DMS153 treated with DMSO at 0.1 percent for 48 hours (cell line): ENCODE measurements around the gene BID.

Source experiments
- DNase-seq: peaks from one replicate; lab custom pipeline; 2025; ENCODE audit not compliant: unreplicated experiment; lab: John Stamatoyannopoulos, UW

Gene BID

DNA sequence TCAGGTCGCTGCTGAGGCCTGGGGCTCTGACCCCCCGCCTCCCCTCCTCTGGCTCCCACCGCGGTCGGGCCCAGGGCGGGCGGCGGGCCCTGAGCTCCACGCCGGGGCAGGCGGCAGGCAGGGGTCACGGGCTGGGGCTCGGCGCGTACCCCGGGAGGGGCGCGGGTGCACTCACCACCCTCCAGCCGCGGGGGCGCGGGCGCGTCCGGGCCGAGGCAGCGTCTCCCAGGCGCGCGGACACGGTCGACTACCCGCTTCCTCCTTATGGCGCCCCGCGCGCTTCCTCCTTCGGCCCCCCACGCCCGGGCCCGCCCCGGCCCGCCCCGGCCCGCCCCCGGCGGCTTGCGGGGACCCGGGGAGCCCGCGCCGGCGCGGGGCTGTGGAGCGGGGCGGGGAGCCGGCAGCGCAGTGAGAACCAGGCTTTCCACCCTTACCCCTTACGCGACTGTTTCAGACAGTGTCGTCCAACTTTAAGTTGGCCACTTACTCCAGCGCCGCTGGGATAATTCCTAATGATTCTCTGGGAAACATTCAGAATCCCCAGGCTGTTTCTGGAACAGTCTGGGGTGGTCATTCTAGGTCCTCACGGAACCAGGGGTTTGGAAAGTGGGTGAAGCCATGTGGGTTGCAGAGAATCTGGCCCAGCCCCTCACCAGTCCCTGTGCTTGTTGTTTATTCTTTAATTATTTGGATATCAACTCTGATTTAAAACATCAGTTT lies at the start of gene BID:
BID (minus strand) TSS at position 264 of the 720 bp plus-strand sequence. CDS start 24,353 bp downstream, outside the sequence.
- DNase-seq, result no peak

DNA sequence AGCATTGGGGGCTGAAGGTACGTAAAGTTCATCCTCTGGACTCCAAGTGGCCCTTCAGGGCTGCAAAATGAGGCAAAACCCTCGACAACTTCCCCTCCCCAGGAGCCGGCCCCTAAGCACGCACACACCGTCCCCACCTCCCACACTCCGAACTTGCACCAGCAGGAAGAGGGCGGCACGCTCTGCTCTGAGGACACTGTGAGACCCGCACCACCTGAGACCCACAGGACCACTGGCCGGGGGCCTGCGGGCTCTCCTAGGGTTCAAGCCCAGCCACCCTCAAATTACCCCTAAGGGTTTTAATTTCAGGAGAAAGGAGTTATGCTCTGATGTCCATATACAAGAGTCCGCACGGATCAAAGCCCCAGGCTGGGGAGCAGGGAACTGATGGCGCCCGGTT lies 49.7 kb upstream of the BID start:
- no peak for DNase-seq

DNA sequence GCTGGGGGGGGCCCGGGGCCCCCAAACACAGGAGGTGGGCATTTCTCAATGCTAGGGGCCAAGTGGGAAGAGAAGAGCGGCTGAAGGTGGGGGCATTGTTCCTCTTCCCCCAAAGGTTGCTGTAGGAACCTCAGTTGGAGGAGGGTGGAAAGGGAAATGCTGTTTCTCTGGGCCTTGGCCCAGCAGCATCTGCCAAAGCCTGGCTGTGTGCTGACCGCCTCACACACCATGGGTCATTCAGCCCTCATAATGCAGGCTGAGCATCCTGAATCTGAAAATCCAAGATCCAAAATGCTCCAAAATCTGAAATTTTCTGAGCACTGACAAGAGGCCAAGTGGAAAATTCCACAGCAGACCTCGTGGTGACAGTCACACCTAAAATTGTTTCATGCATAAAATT lies 49.0 kb upstream of the BID start:
- no peak for DNase-seq

DNA sequence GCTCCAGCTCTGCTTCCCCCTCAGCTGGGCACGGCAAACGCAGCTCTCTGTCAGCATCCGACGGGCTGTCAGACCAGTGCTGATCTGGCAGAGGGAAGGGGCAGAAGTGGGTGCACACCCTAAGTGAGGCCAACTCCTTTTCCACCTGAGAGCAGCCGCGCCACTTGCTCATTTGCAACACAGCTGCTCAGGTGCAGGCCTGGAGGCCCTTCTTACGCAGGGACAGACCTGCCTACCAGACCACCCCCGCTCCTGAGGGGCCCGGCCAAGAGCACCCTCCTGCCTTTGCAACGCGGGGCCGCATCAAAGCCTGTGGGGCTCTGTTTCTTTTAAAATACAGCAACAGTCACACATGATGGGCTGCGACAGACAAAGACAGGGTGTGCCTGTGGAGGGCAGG lies 47.8 kb upstream of the BID start:
- no peak for DNase-seq

DNA sequence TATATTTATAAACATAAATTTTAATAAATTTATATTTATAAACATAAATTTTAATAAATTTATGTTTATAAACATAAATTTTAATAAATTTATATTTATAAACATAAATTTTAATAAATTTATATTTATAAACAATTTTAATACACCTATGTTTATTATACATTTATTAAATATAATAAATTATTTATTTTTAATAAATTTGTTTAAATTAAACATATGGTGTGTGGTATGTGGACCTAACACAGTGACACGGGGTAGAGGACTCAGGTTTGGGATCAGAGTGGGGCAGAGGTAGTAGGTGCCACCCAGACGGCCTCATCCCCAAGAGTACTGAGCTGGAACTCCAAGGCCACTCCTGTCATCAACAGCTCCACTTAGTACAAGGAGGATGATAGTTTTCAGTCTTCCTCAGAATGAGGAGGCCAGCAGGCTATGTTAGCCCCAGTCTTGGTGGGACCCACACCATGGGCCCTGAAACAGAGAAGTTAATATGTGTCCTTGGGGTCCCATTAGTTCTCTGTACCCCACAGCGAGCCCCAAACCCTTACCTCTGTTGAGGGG lies 46.7 kb upstream of the BID start:
- DNase-seq, result no peak

DNA sequence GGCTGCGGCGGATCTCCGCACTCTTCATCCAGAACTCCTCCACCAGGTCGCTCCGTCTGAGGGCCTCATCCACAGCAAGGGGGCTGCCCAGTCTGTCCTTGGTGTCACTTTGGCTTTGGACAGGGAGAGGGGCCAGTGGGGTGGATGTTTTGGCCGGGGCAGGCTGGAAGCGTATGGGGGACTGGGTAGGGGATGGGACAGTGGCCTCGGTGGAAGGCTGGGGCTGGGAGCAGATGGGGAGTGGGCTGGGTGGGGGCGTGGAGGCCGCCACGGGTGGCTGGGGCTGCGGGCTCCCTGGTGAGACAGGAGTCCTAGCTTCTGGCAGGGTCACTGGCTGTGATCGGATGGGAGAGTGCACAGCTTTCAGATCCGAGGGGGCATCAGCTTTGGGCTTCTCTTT lies 44.4 kb upstream of the BID start:
- DNase-seq, result no peak

DNA sequence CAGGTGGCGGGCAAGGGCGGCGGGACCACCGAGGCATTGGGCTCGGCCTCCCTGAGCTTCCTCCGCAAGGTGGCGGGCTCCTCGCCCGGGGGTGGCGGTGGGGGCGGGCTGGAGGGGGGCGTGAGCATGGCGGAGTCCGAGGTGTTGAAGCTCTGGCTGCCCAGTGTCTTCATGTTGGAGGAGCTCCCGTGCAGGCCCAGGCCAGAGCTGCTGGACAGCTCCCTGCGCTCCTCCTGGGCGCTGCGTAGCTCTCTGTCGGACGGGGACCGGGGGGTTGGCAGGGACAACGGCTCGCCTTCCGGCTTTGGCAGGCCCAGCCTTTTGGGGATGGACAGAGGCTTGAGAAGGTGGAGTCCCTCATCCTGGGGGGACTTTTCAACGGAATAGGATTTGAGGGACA lies 43.9 kb upstream of the BID start:
- DNase-seq, result no peak

DNA sequence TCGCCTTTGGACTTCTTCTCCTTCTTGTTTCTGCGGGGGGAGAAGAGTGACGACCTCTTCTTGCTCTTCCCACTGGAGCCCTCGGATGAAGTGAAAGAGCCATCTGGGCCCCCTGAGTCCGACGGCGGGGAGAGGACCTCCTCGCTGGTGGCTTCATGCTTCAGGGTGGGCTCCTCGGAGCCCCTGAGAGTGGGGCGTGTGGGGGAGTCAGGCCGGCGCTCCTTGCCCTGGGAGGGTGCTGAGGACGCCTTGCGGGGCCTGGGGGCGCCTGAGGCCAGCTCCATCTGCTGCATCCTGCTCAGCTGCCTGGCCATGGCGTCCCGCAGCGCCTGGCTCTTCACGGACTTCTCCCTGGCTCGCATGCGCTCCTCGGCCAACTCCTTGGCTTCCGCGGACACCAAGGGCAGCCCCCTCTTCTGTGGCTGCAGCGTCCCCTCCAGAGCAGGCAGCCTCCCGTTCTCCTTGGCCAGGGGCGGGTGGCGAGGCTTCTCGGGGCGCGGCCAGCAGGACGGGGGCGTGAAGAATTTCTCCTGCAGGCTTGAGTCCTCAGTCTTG lies 43.3 kb upstream of the BID start:
- no peak for DNase-seq

GRCh38 chr22:17817079-17817478 lies 42.8 kb upstream of the BID start:
- DNase-seq, result no peak

DNA sequence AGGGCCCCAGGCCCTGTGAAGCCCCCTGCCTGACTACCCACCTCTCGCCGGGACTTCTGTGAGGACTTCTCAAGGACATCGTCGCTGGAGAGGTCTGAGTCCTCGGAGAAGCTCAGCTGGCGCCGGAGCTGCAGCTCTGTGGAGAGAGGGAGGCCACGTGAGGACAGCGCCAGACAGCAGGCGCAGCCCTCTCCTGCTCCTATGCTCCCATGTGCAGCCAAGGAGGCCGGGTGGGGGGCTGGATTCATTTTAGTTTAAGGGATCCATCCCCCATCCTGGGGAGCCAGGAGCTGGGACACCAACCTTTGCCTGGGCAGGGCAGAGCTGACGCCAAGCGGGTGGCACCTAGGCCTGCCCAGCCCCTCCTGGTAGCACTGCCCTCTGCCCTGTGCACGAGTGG lies 42.4 kb upstream of the BID start:
- DNase-seq, result no peak

DNA sequence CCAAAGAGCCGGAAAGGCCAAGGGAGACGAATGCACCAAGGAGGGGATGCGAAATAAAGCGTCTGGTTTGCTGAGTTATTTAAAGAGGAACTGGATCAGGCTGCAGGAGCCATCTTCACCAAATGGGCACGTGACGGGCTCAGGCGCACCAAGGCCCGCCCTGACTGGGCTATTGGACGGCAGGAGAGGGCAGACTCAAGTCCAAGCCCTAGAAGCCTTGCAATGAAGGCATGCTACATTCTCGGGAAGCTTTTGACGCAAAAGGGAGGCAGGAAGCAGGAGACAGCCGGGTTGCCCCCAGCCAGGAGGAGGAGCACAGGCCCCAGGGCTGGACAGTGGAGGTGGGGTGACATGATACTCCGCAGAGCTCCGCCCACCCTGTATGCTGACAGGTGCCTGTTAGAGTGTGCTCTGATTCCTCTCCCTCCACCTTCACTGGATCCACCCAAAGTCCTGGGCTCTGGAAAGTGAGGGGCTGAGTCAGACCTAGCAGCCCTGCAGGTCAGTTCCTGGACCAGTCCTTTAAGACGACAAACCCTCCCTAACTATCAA lies 41.5 kb upstream of the BID start:
- DNase-seq, result no peak

DNA sequence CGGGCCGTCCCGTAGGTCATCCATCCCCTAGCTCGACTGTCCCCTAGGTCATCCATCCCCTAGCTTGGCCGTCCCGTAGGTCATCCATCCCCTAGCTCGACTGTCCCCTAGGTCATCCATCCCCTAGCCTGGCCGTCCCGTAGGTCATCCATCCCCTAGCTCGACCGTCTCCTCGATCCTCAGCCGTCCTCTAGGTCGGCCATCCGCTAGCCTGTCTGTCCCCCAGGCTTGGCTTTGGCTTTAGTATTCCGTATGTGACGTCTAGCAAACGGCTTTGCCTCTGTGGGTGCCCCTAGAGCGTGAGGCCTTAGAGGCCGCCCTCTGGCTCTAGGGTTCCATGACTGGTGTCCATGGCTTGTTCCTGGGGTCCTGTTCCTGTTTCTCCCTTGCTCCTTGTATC lies 40.6 kb upstream of the BID start:
- DNase-seq, result no peak

DNA sequence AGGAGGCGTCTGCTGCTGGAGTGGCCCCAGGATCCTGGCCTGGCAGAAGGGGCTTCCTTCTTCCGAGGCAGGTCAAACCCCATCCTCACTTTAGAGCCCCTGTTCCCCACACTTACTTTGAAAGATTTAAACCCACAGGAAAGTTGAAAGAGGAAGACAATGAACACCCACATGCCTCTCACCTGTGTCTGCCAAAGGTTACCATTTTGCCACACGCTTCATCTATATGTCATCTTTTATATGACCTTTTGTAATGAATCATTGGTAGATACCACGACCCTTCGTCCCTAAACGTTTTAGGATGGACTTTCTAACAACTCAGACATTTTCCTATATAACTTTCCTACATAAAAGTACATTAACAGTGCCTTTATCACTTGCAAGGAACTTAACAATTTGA lies 39.8 kb upstream of the BID start:
- DNase-seq, result no peak

DNA sequence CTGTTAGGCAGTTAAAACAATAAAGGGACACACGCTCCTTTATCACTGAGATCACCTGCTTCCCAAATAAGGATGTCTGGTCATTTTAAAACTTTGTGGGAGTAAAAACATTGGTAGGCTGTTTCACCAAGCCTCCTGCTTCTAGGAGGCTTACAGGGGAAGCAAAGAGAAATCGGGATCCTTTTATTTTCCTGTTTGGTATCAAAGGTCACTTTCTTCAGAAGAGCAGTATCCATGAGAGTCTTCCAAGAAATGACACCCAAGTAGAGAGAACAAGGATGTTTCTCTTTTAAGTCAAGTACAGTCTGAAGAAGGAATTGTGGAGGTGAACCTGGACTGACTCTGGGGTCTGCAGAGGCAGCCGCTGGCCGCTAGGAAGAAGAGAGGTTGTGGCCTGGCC lies 36.9 kb upstream of the BID start:
- no peak for DNase-seq

DNA sequence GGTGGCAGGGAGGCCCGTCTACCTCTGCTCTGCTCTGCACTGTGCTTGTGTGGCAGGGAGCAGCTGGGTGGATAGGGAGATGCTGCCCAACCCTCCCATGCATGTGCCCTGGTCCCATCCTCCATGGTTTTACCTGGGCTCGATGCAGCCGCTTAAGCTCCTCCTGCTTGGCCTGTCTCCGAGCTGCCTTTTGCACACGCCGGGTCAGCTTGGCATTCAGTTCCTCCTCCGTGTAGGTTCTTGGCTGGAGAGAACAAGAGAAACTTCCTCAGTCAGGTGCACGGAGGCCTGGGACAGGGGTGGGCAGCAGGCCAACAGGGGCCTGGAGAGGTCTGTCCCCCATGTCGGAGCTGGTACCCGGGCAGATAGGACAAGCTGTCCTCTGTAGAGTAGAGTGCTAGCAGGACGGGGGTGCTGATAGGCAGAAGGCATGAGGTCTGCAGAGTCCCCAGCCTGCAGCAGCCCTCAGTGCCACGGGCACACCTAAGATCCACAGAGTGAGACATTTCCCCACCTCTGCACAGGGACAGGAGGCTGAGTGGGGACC lies 36.4 kb upstream of the BID start:
- no peak for DNase-seq

GRCh38 chr22:17808693-17809403 lies 34.6 kb upstream of the BID start:
- no peak for DNase-seq

- DNase-seq, result no peak
These were observed 33.5 kb upstream of the BID start for GRCh38 chr22:17807578-17808410.

DNA sequence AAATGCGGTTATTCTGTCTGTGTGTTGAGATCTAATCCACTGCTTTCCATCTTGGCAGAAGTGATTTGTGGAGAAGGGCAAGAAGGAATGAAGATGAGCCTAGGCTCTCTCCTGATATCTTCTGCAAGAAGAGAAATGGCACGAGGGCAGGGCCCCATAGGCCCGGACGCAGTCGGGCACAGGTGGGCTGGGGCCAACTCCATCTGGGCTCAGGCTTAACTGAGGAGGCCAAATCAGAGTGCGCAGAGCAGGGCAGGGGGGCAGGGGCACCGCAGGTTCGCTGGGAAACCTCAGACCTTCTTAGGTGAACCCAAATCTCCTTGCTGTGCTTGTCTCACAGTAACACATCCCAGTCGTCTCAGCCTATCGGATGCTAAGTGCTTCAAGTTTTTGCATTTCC lies 32.8 kb upstream of the BID start:
- no peak for DNase-seq

- DNase-seq, result no peak
These were observed 32.2 kb upstream of the BID start for GRCh38 chr22:17806437-17806836.

DNA sequence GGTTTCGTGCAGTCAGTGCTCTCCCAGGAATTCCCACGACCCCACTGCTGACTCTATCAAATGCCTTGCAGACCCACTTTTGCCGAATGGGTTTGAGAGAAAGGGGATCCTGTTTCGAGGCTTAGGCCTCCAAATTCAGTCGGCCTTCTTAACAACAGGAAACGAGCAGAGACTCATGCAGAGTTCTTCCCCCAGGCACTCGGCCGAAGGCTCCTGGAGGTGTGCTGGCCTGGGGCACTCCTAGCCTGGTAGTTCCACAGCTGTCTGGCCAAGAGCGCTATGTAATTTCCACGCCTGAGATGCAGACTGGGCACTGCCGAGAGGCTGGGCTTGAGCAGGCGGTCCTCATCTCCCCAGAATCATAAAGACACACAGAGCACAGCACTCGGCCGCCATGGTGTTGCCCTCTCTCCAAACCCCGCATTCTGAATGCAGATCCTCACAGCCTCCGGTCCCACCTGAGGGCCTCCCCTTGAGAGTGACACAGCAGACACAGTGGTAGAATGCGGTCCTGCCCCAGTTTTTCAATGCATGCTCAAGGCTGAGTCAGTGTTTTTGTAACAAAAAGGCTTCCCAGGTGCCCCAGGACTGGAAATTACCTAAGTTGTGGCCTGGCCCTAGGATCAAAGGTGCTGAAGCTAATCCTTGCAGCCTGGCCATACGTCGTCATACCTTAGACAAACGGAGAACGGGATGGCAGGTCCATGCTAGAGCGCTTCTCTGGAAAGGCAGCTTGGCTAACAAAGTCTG lies 30.2 kb upstream of the BID start:
- DNase-seq, result no peak
